Uterus (tissue), 2 donors: ENCODE data around the gene SRGAP2C.
"Not testable (repeated sequence)": the region's sequence is repeated elsewhere in the genome, so short reads cannot be mapped to it uniquely, and the experiment has no call there.

Source experiments
- POLR2A ChIP-seq, 2 donors: fragments of 450-650 bp; IDR thresholded peaks; one replicate each; pipeline ENCODE4 v1.6.1; 2016; ENCODE audit warnings: antibody characterized with exemption in 2 of 2, mild to moderate bottlenecking in 1 of 2, moderate library complexity in 1 of 2
- TF ChIP-seq, protein P1 (sequence below), 4 experiments: fragments of 200-600 bp in 2 of 4; fragments of 450-650 bp in 2 of 4; sonication (generic) in 2 of 4; IDR thresholded peaks; one replicate each; pipeline ENCODE4 v1.5.1; 2016 to 2019; ENCODE audit warnings: antibody characterized with exemption in 4 of 4, mild to moderate bottlenecking in 2 of 4, moderate library complexity in 1 of 4

DNA sequence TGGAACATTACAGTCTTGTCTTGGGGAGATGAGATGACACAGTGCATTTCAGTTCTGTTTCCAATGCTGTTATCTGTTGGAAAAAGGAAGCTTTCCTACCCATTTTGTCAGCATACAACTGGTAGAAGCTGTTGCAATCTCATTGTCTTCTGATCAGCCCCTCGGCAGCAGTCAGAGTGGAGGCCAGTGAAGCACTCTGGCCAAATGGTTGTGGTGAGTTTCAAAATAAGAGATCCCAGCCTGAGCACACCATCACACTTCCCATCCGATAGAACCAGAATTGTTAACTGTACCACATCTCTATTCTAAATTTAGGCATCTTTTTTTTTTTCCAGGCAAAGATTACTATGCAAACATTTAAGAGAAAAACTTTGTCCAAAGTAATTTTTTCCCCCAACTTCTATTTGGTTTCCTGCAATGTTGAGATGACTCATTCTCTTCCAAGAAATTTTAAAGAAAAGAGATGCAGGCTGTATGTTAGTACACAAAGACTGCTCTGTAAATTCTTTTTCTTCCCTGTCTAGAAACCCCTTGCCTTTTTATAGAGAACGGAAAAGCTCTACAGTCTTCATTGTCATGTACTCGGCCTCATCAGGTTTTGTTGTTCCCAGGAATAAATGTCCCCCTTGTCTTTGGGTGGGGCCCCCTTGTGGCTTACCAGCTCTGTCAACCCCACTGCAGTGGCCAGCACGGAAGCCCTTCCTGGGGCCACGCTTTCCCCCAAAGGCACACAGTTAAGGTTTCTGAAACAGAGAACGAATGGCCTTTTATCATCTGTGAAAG, 176.9 kb downstream of the SRGAP2C start:
- TF ChIP-seq, protein P1, sequence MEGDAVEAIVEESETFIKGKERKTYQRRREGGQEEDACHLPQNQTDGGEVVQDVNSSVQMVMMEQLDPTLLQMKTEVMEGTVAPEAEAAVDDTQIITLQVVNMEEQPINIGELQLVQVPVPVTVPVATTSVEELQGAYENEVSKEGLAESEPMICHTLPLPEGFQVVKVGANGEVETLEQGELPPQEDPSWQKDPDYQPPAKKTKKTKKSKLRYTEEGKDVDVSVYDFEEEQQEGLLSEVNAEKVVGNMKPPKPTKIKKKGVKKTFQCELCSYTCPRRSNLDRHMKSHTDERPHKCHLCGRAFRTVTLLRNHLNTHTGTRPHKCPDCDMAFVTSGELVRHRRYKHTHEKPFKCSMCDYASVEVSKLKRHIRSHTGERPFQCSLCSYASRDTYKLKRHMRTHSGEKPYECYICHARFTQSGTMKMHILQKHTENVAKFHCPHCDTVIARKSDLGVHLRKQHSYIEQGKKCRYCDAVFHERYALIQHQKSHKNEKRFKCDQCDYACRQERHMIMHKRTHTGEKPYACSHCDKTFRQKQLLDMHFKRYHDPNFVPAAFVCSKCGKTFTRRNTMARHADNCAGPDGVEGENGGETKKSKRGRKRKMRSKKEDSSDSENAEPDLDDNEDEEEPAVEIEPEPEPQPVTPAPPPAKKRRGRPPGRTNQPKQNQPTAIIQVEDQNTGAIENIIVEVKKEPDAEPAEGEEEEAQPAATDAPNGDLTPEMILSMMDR (IDR thresholded peaks at IDR 0.05): not testable (repeated sequence)
- not testable (repeated sequence) for TF ChIP-seq POLR2A (IDR thresholded peaks at IDR 0.05)
